GM12892 (cell line): ENCODE measurements around the gene PRDM13.

ENCODE experiments used
- POLR2A ChIP-seq: IDR thresholded peaks from 2 replicates; pipeline ENCODE4 v1.6.1; 2011; ENCODE audit warnings: low read depth, low read length, control low read depth
- POLR2AphosphoS5 ChIP-seq: IDR thresholded peaks from 2 replicates; pipeline ENCODE4 v1.6.1; 2011; ENCODE audit warnings: low read depth, low read length, control low read depth

DNA sequence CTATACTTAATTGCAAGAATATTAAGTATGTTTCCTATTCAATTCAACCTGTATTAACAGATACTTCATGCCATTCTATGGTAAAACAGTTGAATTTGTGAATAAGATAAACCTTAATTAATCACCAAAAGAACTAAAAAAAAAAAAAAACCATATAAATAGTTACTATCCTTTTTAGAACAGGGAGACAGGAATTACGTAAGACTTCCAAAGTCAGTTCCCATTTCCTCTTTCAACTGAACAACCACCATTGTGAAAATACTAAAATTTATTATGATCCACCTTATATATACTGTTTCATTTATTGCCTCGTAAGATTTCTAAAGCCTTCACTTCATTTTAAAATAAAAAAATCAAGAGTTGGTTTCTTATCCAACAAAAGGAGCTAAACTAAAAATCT, 47.6 kb upstream of the PRDM13 start:
- TF ChIP-seq POLR2A (no peak), POLR2AphosphoS5 (no peak)
